Measurements from ENCODE around the gene ZGPAT.

GRCh38 chr20:63663332-63664066, 44.3 kb upstream of the ZGPAT start:
- TF ChIP-seq CTCF (IDR thresholded peaks at IDR 0.05) (no peak), ZFX (IDR thresholded peaks at IDR 0.05; ENCODE audit: borderline replicate concordance) (no peak)
